K562 (cell line): Measurements from ENCODE around the gene NSUN3. TPM values are rescaled to one million over a fixed set of nuclear protein-coding genes. Genes with fewer than 3 reads are reported as not detected.
A peak's percentile ranks its signal among the peaks of the same experiment; 100 is the strongest.
"Not testable (repeated sequence)": the region's sequence is repeated elsewhere in the genome, so short reads cannot be mapped to it uniquely, and the experiment has no call there.

Source experiments
- ATAC-seq: fragments of 200-7000 bp; cut with Tn5 transposase; 3 replicates; pipeline ENCODE4 v1.9.1; 2020; ENCODE audit warnings: moderate library complexity
- BruUV-seq: library from RNA; stranded (reverse); fragments of 400-500 nt; replicated peaks from 2 replicates; lab custom pipeline; 2021; lab: Mats Ljungman, UMichigan
- CTCF ChIA-PET: fragments of 300-600 bp; formaldehyde crosslinking; extraction: SDS; loops from one replicate; lab custom pipeline; 2021; ENCODE audit warnings: low intra/inter-chr PET ratio; lab: Yijun Ruan, JAX
- POLR2A ChIA-PET: fragments of 300-600, 350-650 bp; sonication (Branson Sonifier 250); formaldehyde crosslinking; extraction: SDS; loops from one replicate; lab custom pipeline; 2021; ENCODE audit warnings: antibody characterized with exemption, inconsistent platforms; lab: Yijun Ruan, JAX
- DNase-seq, 4 experiments: peaks; one replicate each; pipeline versions ENCODE4 v3.0.0 to v3.0.0-alpha.2; 2011 to 2018; ENCODE audit warnings: low spot score in 3 of 4, mixed read lengths in 3 of 4; ENCODE audit errors: extremely low read depth in 1 of 4
- FAIRE-seq: peaks from 2 replicates; lab custom pipeline; 2011; peaks lifted over from hg19 to GRCh38; lab: Jason Lieb, UNC
- H2AFZ ChIP-seq: 2 replicates; pipeline ENCODE4 v1.6.0; 2011; ENCODE audit warnings: low read depth, low read length, control low read depth, inconsistent platforms
- H3K27ac ChIP-seq: fragments of 200-600 bp; 3 replicates; pipeline ENCODE4 v1.8.0; 2011; ENCODE audit warnings: low read depth, mild to moderate bottlenecking, control low read depth, inconsistent platforms, low read length, moderate library complexity, mixed read lengths; ENCODE audit errors: extremely low read depth
- H3K27me3 ChIP-seq, 2 experiments: fragments of 300-600 bp in 1 of 2; 2 replicates in 1 of 2; 3 replicates in 1 of 2; pipeline versions ENCODE4 v1.6.0 to v1.8.0; 2011; ENCODE audit warnings: inconsistent platforms in 2 of 2, low read length in 2 of 2, mild to moderate bottlenecking in 1 of 2, mixed read lengths in 1 of 2, moderate library complexity in 1 of 2; ENCODE audit not compliant: control insufficient read depth in 2 of 2, insufficient read depth in 2 of 2
- H3K36me3 ChIP-seq: fragments of 300-600 bp; 3 replicates; pipeline ENCODE4 v1.8.0; 2011; ENCODE audit warnings: mild to moderate bottlenecking, low read length, inconsistent platforms; ENCODE audit not compliant: control insufficient read depth, insufficient read depth
- H3K4me1 ChIP-seq, 2 experiments: fragments of 200-600 bp in 1 of 2; replicated peaks in 1 of 2; 2 replicates in 1 of 2; 3 replicates in 1 of 2; pipeline versions ENCODE4 v1.5.1 to v1.8.0; 2011; ENCODE audit warnings: inconsistent platforms in 2 of 2, low read length in 2 of 2, mild to moderate bottlenecking in 1 of 2, mixed read lengths in 1 of 2, moderate library complexity in 1 of 2; ENCODE audit not compliant: control insufficient read depth in 2 of 2, insufficient read depth in 2 of 2
- H3K4me2 ChIP-seq: 2 replicates; pipeline ENCODE4 v1.6.1; 2011; ENCODE audit warnings: low read length, control low read depth, inconsistent platforms, mixed read lengths; ENCODE audit not compliant: insufficient read depth
- H3K4me3 ChIP-seq: fragments of 200-600 bp; sonication (generic), shearing (Covaris generic); 2 replicates; pipeline ENCODE4 v1.5.1; 2016; ENCODE audit warnings: control low read depth, inconsistent platforms
- H3K79me2 ChIP-seq: fragments of 200-600 bp; 3 replicates; pipeline ENCODE4 v1.8.0; 2011; ENCODE audit warnings: low read length, inconsistent platforms; ENCODE audit not compliant: control insufficient read depth, insufficient read depth
- H3K9ac ChIP-seq, 2 experiments: 2 replicates each; pipeline versions ENCODE4 v1.6.0 to v1.6.1; 2011; ENCODE audit warnings: low read depth in 2 of 2, low read length in 2 of 2, control low read depth in 1 of 2, inconsistent platforms in 1 of 2, mild to moderate bottlenecking in 1 of 2, mixed read lengths in 1 of 2; ENCODE audit not compliant: insufficient read depth in 1 of 2
- H3K9me1 ChIP-seq: one replicate; pipeline ENCODE4 v1.6.0; 2011; ENCODE audit warnings: inconsistent platforms, mild to moderate bottlenecking, low read length, moderate library complexity; ENCODE audit not compliant: control insufficient read depth, insufficient read depth
- H3K9me3 ChIP-seq: replicated peaks from 2 replicates; pipeline ENCODE4 v1.5.1; 2011; ENCODE audit warnings: low read depth, low read length, inconsistent platforms; ENCODE audit not compliant: control insufficient read depth, insufficient read depth
- H4K20me1 ChIP-seq: replicated peaks from 2 replicates; pipeline ENCODE4 v1.6.1; 2011; ENCODE audit warnings: low read length, inconsistent platforms, mixed read lengths; ENCODE audit not compliant: control insufficient read depth, insufficient read depth
- DEAF1 ChIP-seq: fragments of 450-650 bp; formaldehyde crosslinking; IDR thresholded peaks from 2 replicates; pipeline ENCODE4 v1.4.0; 2020; ENCODE audit warnings: mild to moderate bottlenecking, moderate library complexity
- FOXM1 ChIP-seq, 2 experiments: fragments of 450-650 bp in 1 of 2; sonication (generic) in 1 of 2; formaldehyde crosslinking in 1 of 2; IDR thresholded peaks; 2 replicates each; pipeline versions ENCODE4 v1.6.1 to v1.9.0; 2017 to 2022; ENCODE audit warnings: low read depth in 2 of 2, mild to moderate bottlenecking in 2 of 2, missing genetic modification reagents in 1 of 2, moderate library complexity in 1 of 2
- HNRNPK ChIP-seq: fragments of 200-400 bp; formaldehyde crosslinking; IDR thresholded peaks from one replicate; pipeline ENCODE4 v1.6.1; 2018; ENCODE audit warnings: mild to moderate bottlenecking, low read depth, low read length; ENCODE audit not compliant: poor library complexity, severe bottlenecking
- MYC ChIP-seq, 2 experiments: fragments of 250-450 bp in 1 of 2; sonication (Bioruptor Pico) in 1 of 2; IDR thresholded peaks; 2 replicates each; pipeline versions ENCODE4 v1.5.1 to v1.6.1; 2012 to 2021; ENCODE audit warnings: low read depth in 2 of 2, borderline replicate concordance in 1 of 2, improper control_type of control experiment in 1 of 2, low read length in 1 of 2, mild to moderate bottlenecking in 1 of 2, moderate library complexity in 1 of 2
- SREBF2 ChIP-seq: sonication (generic); formaldehyde crosslinking; IDR thresholded peaks from 2 replicates; pipeline ENCODE4 v1.4.0; 2020; ENCODE audit warnings: mild to moderate bottlenecking, missing genetic modification reagents
- ZNF197 ChIP-seq: fragments of 200-800 bp; sonication (Bioruptor generic); IDR thresholded peaks from 2 replicates; pipeline ENCODE4 v1.6.1; 2016; ENCODE audit warnings: low read depth, missing genetic modification characterization, missing compliant biosample characterization
- WGBS: fragments of 100-300 bp; shearing (Covaris generic); methylation state at CpG from one replicate; pipeline ENCODE4 v1.1.6; 2016; ENCODE audit warnings: low coverage, mixed read lengths; ENCODE audit not compliant: insufficient coverage; ENCODE audit errors: missing lambda C conversion rate; 5-methylcytosine and 5-hydroxymethylcytosine counted together
- in situ Hi-C: fragments of 300-500 bp; cut with MboI; formaldehyde crosslinking; loops from 4 replicates; pipeline ENCODE4 v1.15.0; 2018; ENCODE audit warnings: inconsistent platforms, mixed read lengths
- intact Hi-C: fragments of 100-400 bp; cut with micrococcal nuclease; formaldehyde crosslinking; loops from 2 replicates; pipeline ENCODE4 v1.14.2; 2022
- polyA plus RNA-seq, 8 experiments: library from polyadenylated mRNA; depleted of rRNA in 4 of 8; stranded (reverse) in 5 of 8; unstranded in 3 of 8; fragments of >200 nt; fragmentation: Nextera tagmentation in 2 of 8; fragmentation: Illumina TruSeq in 1 of 8; extraction: Ambion mirVana in 2 of 8; extraction: Trizol in 1 of 8; gene quantifications; 2 replicates each; pipeline versions ENCODE4 v1.2.1 to v1.2.3, GENCODE V29; 2011 to 2014; ENCODE audit warnings: inconsistent platforms in 1 of 8, missing spikeins in 1 of 8
- total RNA-seq, 7 experiments: library from RNA; depleted of rRNA in 6 of 7; stranded (reverse); fragments of >200 nt in 6 of 7; fragmentation: Illumina TruSeq in 2 of 7; extraction: Trizol in 2 of 7; gene quantifications; 2 replicates each; pipeline versions ENCODE4 v1.2.1 to v1.2.3, GENCODE V29; 2011 to 2021; ENCODE audit warnings: low replicate concordance in 1 of 7
- TF ChIP-seq, protein P1 (sequence below): IDR thresholded peaks from 2 replicates; pipeline ENCODE4 v1.6.1; 2016; ENCODE audit warnings: missing genetic modification characterization, missing compliant biosample characterization

Gene NSUN3
- total and polyA plus RNA-seq, 9 of the 15 experiments (the other 6 are each of a cell fraction or from before 2014, with no cell fraction given), result 4.4 to 12.3 (median 7.6) TPM

- H3K4me3 ChIP-seq, result no peak overlapping the region
- in situ Hi-C loops (no loop called here), intact Hi-C loops (no loop called here)
- POLR2A ChIA-PET, result no interaction called here
- TF ChIP-seq DEAF1 (CRISPR knock-in tag), result no peak
- no peak for TF ChIP-seq FOXM1 (IDR thresholded peaks at IDR 0.05; ENCODE audit: low read depth)
- TF ChIP-seq FOXM1 (CRISPR knock-in tag; IDR thresholded peaks at IDR 0.05; ENCODE audit: low read depth), result no peak
- TF ChIP-seq SREBF2, result no peak
- no peak for TF ChIP-seq MYC (IDR thresholded peaks at IDR 0.05; ENCODE audit: low read depth, low read length)
- TF ChIP-seq MYC (CRISPR knock-in tag; IDR thresholded peaks at IDR 0.05; ENCODE audit: borderline replicate concordance, low read depth), result no peak
- TF ChIP-seq ZNF197 (CRISPR knock-in tag), result no peak
- TF ChIP-seq, protein P1, sequence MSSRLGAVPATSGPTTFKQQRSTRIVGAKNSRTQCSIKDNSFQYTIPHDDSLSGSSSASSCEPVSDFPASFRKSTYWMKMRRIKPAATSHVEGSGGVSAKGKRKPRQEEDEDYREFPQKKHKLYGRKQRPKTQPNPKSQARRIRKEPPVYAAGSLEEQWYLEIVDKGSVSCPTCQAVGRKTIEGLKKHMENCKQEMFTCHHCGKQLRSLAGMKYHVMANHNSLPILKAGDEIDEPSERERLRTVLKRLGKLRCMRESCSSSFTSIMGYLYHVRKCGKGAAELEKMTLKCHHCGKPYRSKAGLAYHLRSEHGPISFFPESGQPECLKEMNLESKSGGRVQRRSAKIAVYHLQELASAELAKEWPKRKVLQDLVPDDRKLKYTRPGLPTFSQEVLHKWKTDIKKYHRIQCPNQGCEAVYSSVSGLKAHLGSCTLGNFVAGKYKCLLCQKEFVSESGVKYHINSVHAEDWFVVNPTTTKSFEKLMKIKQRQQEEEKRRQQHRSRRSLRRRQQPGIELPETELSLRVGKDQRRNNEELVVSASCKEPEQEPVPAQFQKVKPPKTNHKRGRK, result no peak
- peak; percentile 88 for TF ChIP-seq HNRNPK
- ATAC-seq, result no peak
- H2AFZ ChIP-seq, result no peak overlapping the region
- H3K36me3 ChIP-seq, result peaks cover 13% of the 10 kb centered on the region; the same call in 1 of the 3 replicates
- no peaks in the 10 kb centered on the region for H3K4me1 ChIP-seq
- no peak overlapping the region for H3K9ac ChIP-seq
- FAIRE-seq, result no peak
- H3K9me1 ChIP-seq, result no peaks in the 10 kb centered on the region
- CTCF ChIA-PET, result no interaction called here
- no peaks in the 10 kb centered on the region for H3K9me3 ChIP-seq
- DNase-seq, result no peak
- no peaks in the 10 kb centered on the region for H3K27me3 ChIP-seq
- no peak overlapping the region for H3K4me2 ChIP-seq
- WGBS, result 67% methylated on average over 1 of the region's 1 CpG
- no peak overlapping the region for H3K27ac ChIP-seq
- no peaks in the 10 kb centered on the region for H4K20me1 ChIP-seq
- BruUV-seq, result no TSS peak
- no peaks in the 10 kb centered on the region for H3K79me2 ChIP-seq
Measured at GRCh38 chr3:94043285-94043684, 19.6 kb upstream of the NSUN3 start.

GRCh38 chr3:94044100-94044936 is 18.5 kb upstream of the NSUN3 start:
- H3K4me2 ChIP-seq, H3K27ac ChIP-seq, ATAC-seq, H3K79me2 ChIP-seq, FAIRE-seq, intact Hi-C loops, H3K4me3 ChIP-seq, POLR2A ChIA-PET, in situ Hi-C loops, H3K9me3 ChIP-seq, H3K9me1 ChIP-seq, H3K27me3 ChIP-seq, DNase-seq, H2AFZ ChIP-seq, BruUV-seq, H4K20me1 ChIP-seq, CTCF ChIA-PET, H3K9ac ChIP-seq, H3K4me1 ChIP-seq: not testable (repeated sequence)
- H3K36me3 ChIP-seq, result peaks cover 13% of the 10 kb centered on the region; the same call in 1 of the 3 replicates
- WGBS, result 81% methylated on average over 3 of the region's 61 CpGs
